Progenitor cell of endocrine pancreas (in vitro differentiated cells): ENCODE measurements around the gene COL20A1. TPM values are rescaled to one million over a fixed set of nuclear protein-coding genes. Genes with fewer than 3 reads are reported as not detected.

Experiments
- DNase-seq: peaks from one replicate; pipeline ENCODE4 v3.0.0; 2021; ENCODE audit warnings: low spot score; ENCODE audit not compliant: unreplicated experiment
- H3K27ac Mint-ChIP-seq: 2 replicates; pipeline ENCODE4 v1.8.0; 2021; ENCODE audit warnings: mild to moderate bottlenecking, moderate library complexity, mixed read lengths
- H3K27me3 Mint-ChIP-seq: 2 replicates; pipeline ENCODE4 v1.8.0; 2021; ENCODE audit warnings: mixed read lengths
- H3K36me3 Mint-ChIP-seq: 2 replicates; pipeline ENCODE4 v1.8.0; 2022; ENCODE audit warnings: mixed read lengths; ENCODE audit not compliant: insufficient read depth
- H3K4me1 Mint-ChIP-seq: 2 replicates; pipeline ENCODE4 v1.8.0; 2021; ENCODE audit warnings: low read depth, mixed read lengths
- H3K4me3 Mint-ChIP-seq: 2 replicates; pipeline ENCODE4 v1.8.0; 2021; ENCODE audit warnings: low read depth, mild to moderate bottlenecking, moderate library complexity, mixed read lengths
- H3K9me3 Mint-ChIP-seq: 2 replicates; pipeline ENCODE4 v1.8.0; 2021; ENCODE audit warnings: low read depth, mixed read lengths
- total RNA-seq: library from RNA; stranded (reverse); gene quantifications from 2 replicates; pipeline ENCODE4 v1.2.1, GENCODE V29; 2021
- TF ChIP-seq, protein P1 (sequence below): fragments of 200-600 bp; sonication (generic); IDR thresholded peaks from one replicate; pipeline ENCODE4 v1.5.0; 2021; ENCODE audit warnings: antibody characterized with exemption, mild to moderate bottlenecking; ENCODE audit not compliant: unreplicated experiment

COL20A1 gene
- total RNA-seq, 1 donor from 2014 or later, result 0.24 TPM

DNA sequence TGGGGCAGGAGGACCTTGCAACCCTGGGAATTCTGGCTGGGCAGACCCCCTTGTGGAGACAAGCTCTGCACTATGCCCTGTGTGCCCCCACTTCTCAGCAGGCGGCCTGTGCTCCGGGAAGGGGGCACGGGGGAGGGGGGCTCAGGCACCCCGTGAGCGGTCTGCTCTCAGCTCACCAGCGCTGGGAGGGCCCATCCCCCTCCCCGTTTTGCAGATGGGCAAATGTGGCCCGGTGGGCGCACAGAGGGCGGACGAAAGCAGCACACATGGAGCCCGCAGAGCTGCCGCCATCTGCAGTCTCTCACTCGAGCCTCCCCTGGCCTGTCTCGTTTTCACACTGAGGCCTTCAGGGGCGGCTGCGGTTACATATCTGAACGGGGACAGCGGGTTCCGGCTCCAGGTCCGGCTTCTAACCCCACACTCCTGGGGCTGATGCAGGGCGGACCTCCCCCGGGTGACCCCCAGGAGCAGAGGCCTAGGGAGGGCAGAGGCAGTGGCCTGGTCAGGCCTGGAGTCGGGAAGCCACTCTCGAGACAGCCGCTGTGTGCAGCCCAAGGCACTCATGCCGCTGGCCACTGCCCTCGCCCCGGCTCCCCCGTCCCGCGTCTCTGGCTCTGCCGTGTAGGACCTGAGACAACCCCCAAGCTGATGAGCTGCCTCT lies 54.2 kb downstream of the COL20A1 start:
- Mint-ChIP-seq H3K4me3 (no peak overlapping the region), H3K27ac (no peak overlapping the region), H3K36me3 (no peaks in the 10 kb centered on the region), H3K9me3 (no peaks in the 10 kb centered on the region), H3K4me1 (peaks cover 3% of the 10 kb centered on the region), H3K27me3 (peaks cover 8% of the 10 kb centered on the region)
- DNase-seq, result no peak
- TF ChIP-seq, protein P1, sequence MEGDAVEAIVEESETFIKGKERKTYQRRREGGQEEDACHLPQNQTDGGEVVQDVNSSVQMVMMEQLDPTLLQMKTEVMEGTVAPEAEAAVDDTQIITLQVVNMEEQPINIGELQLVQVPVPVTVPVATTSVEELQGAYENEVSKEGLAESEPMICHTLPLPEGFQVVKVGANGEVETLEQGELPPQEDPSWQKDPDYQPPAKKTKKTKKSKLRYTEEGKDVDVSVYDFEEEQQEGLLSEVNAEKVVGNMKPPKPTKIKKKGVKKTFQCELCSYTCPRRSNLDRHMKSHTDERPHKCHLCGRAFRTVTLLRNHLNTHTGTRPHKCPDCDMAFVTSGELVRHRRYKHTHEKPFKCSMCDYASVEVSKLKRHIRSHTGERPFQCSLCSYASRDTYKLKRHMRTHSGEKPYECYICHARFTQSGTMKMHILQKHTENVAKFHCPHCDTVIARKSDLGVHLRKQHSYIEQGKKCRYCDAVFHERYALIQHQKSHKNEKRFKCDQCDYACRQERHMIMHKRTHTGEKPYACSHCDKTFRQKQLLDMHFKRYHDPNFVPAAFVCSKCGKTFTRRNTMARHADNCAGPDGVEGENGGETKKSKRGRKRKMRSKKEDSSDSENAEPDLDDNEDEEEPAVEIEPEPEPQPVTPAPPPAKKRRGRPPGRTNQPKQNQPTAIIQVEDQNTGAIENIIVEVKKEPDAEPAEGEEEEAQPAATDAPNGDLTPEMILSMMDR, result no peak

DNA sequence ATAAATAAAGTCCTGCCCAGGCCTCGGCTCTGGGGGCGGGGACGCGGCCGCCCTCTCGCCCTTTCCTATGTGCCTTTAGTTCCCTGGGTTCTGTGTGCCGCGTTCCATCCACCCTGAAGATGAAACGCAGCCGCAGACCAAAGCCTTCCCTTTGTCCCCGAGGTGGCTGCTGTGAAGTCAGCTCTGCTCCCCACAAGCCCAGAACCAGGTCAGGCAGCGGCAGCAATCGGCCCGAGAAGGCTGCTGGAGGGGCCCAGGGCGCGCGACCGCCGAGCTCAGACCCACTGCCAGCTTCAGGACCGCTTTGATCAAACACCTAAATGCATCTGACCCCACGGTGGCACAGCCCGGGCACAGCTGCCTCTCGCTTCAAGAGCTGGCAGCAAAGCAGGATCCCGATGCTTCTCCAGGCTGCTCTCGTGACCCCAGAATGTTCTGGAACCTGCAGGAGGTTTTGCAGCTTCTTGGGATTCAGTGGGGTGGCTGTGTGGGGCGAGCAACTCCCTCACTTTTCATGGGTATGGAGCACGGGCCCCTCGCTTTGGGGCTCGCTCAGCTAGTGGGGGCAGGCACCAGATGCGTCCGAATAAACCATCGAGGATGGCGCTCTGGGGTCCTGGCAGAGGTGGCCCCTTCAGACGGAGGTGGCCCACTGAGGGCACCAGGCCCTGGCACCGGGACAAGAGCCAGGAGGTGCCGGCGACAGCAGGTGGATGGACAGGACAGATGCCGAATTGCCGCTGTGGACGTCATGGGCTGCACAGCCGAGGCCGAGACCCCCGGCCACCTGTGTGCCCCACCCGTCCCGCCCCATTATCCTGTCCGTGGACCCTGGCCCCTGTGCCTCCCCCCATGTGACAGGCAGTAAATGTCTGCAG lies 55.2 kb downstream of the COL20A1 start:
- TF ChIP-seq, protein P1, result no peak
- peaks cover 3% of the 10 kb centered on the region for H3K4me1 Mint-ChIP-seq
- DNase-seq, result no peak
- no peaks in the 10 kb centered on the region for H3K36me3 Mint-ChIP-seq
- H3K27ac Mint-ChIP-seq, result no peak overlapping the region
- H3K9me3 Mint-ChIP-seq, result no peaks in the 10 kb centered on the region
- H3K27me3 Mint-ChIP-seq, result peaks cover 9% of the 10 kb centered on the region
- H3K4me3 Mint-ChIP-seq, result no peak overlapping the region

DNA sequence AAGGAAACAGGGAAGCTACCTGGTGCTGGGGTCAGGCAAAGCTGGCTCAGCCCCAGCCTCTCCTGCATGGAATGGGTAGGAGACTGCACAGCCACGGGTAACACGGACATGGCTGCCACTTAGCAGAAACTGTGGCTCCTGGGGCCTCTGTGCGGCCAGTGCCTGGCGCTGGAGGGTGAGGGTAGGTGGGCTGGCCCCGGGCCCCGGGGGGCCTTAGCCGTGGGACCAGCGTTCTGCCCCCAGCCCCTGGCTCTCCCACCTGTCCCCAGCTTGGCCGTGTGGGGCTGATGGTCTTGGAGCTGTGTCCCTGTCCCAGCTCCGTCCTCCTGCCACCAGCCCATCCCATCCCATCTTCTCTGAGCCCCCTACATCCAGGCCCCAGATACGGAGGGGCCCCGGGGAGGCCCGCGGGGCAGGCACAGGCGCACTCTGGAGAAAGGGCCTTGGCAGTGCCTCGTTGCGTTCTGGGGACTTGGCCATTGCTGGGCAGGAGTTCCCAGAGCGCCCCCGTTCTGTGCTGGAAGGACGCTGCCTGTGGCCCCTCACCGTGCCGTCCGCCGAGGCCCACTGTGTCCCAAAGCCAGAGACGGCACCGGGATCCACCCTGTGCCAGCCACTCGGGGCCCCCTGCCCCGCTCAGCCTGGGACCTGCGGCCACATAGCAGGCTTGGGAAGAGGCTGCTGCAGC lies 56.0 kb downstream of the COL20A1 start:
- no peak for DNase-seq
- Mint-ChIP-seq H3K36me3 (no peaks in the 10 kb centered on the region), H3K27ac (no peak overlapping the region), H3K4me3 (no peak overlapping the region), H3K27me3 (peaks cover 9% of the 10 kb centered on the region), H3K9me3 (no peaks in the 10 kb centered on the region), H3K4me1 (peaks cover under 1% of the 10 kb centered on the region)
- TF ChIP-seq, protein P1, result no peak

DNA sequence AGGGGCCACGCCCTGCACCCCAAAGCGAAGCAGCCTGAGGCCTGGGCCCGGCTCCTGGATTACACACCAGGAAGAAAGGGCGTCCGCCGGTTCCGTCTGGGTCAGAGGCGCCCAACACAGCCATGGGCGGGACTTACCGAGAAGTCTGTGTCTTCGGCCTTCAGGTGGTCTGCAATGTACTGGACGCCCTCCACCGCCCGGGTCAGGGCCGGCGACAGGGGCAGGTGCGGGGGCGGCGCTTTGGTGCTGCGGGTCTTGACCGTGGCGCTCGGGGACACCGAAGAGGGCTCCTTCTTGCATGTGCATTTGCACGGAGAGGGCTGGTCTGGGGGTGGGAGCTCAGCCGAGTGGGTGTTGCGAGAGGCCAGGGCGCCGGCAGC lies 56.5 kb downstream of the COL20A1 start:
- TF ChIP-seq, protein P1, result no peak
- Mint-ChIP-seq H3K4me3 (no peak overlapping the region), H3K9me3 (no peaks in the 10 kb centered on the region), H3K27ac (no peak overlapping the region), H3K36me3 (no peaks in the 10 kb centered on the region), H3K4me1 (no peaks in the 10 kb centered on the region), H3K27me3 (peaks cover 9% of the 10 kb centered on the region)
- no peak for DNase-seq

DNA sequence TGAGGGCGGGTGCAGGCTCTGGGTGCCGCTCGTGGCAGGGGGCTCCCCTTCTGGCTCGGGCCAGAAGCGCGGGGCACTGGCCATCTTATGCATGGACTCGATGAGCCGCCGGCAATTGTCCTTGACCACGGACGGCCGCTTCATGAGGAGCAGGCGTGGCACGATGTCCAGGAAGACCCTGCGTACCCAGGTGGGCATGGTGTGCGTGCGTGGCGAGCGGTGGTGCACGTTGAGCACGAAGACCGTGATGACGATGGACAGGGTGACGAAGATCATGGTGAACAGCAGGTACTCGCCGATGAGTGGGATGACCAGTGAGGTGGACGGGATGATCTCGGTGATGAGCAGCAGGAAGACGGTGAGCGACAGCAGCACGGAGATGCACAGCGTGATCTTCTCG lies 57.2 kb downstream of the COL20A1 start:
- H3K9me3 Mint-ChIP-seq, result no peaks in the 10 kb centered on the region
- no peaks in the 10 kb centered on the region for H3K36me3 Mint-ChIP-seq
- no peaks in the 10 kb centered on the region for H3K4me1 Mint-ChIP-seq
- no peak for DNase-seq
- TF ChIP-seq, protein P1, result no peak
- H3K4me3 Mint-ChIP-seq, result no peak overlapping the region
- no peak overlapping the region for H3K27ac Mint-ChIP-seq
- peaks cover 9% of the 10 kb centered on the region for H3K27me3 Mint-ChIP-seq
